GM21447 (cell line): ENCODE measurements around the gene SH3YL1.

ENCODE experiments used
- ATAC-seq: cut with Tn5 transposase; IDR thresholded peaks from one replicate; pipeline ENCODE4 v1.9.1; 2021; ENCODE audit not compliant: unreplicated experiment

SH3YL1 gene, protein sequence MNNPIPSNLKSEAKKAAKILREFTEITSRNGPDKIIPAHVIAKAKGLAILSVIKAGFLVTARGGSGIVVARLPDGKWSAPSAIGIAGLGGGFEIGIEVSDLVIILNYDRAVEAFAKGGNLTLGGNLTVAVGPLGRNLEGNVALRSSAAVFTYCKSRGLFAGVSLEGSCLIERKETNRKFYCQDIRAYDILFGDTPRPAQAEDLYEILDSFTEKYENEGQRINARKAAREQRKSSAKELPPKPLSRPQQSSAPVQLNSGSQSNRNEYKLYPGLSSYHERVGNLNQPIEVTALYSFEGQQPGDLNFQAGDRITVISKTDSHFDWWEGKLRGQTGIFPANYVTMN

DNA sequence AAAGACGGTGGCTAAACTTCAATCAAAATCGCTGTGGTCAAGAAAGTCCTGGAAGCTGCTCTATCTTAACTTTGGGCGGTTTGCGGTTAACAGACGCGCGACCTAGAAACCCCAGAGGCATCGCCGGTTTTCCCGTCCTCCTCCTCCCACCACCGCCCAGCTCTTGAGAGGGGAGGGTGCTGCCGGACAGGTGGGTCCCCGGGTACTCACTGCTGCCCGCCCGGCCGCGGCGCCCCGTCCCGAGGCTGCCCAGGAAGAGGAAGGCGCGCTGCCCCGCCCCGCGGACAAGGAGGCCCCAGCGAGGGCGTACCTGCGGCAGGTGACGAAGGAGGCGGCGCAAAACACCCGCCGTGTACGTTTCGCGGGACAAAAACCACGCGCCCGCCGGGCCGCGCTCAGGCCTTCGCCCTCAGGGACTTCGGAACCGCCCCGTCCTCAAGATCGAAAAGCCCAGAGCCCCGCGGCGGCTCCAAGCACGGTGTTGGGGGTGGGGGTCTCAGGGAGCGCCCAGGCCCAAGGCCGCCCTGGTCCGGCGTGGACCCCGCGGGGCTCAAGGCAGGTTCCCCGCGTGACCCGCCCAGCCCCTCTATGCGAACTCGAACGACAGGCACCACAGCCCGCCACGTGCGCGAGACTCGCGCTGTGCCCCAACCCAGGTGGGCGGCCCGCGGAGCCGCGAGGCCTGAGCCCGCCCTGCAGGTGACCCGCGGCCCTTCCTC, at the start of gene SH3YL1:
Gene SH3YL1 (minus strand): TSS at position 259 of the 719 bp plus-strand sequence. CDS start 48 bp downstream, at position 211.
- ATAC-seq, result peak; percentile 20

DNA sequence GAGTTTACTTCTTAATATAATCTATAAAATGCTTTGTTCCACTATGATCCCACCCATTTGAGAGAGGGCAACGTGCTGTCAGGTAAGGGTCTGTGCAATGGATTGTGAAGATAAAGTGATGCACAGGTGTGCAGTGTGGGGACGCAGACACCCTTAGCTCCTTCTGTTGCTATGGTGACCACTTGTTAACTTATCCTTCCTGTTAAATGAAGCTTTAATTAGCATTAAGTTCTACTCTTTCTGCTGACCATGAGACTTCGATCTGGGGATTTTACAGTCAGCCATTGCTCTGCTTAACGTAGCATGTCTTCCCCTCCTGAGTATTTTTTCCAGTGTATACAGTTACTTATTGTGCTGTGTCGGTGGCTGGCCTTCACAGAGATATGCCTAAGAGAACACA, 47.2 kb upstream of the SH3YL1 start:
- no peak for ATAC-seq

DNA sequence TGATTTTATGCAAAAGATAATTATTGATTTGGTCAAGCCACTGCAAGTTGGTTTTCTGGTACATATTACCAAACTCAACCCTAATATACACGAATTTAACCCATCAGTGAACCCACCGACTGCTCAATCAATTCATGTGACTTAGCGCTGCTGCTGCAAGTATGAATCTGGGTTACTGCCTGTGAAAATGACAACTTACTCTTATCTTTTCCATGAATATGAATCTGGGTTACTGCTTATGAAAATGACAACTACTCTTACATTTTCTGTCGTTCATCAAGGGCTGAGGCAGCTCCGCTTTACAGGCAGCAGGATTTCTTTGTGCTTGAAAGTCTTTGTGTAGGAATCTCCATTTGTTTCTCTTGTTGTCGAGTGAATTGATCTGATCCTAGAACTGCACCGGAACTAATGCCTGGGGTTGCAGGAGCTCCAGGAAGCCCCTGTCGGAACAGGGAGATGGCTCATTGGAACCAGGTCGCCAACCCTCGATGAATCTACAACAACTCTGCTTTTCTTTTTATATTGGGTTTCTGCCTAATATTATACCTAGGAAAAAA, 46.2 kb upstream of the SH3YL1 start:
- no peak for ATAC-seq

DNA sequence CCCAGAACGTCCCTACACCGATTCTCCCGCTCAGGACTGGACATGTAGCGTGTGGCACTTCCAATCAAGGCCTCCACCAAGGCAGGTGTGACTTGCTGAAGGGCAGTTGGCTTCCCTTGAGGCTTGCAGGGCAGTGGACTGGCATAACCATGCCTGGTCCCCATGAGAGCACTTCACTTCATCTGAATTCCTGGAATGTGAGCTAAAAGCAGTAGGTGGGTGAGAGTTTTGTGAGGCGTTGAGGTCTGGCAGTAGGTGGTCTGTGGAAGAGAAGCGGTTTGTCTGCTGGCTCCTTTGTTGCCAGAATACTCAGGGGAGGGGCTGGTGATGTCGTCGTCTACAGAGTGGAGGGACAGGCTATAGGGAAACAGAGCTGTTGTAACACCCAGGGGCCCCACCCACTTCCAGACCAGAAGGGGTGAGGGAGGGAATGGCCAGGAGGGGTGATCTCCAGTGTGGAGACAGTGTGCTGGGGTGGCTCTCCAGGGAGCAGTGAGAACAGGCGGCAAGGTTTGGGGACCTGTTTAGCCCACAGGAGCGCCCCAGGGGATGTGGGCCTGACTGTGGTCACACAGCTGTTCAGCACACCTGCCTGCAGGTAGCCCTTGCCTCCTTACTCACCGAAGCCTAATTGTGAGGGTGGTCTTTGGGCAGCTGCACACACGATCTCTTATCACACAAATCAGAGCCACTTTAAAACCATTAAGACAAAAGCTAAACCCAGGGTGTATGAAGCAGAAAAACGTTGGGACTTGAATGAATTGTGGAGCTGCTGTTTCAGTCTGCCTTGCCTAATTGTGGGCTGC, 45.5 kb upstream of the SH3YL1 start:
- ATAC-seq, result no peak

DNA sequence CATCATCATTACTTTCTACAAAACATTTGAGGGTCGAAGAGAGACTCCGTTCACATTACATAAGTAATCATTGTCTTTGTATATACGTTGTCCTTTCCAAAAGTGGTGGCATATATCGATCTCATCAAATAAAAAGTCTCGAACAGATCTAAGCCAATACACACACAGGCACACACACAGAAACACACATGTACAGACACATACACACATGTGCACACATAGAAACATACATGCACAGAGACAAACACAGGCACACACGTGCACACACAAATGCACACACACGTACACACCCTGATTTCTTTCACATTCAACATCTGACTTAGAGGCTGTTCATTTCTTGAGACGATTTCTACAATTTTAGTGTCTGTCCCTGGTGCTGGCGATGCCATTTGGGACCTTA, 41.5 kb upstream of the SH3YL1 start:
- no peak for ATAC-seq

DNA sequence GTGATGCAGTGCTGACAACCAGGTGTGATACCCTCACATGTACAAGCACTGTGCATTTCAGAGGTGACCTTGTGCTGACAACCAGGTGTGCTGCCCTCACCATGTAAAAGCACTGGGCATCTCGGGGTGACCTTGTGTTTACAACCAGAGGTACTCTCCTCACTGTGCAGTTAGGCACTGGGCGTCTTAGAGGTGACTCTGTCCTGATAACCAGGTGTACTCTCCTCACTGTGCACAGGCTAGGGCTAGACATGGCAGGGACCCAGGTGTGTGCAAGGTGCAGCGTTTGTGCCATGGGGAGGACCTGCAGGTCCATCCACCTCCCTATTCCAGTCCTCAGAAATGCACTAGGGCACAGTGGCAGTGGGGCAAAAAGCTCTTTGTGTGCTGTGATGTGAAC, 32.5 kb upstream of the SH3YL1 start:
- ATAC-seq, result no peak

DNA sequence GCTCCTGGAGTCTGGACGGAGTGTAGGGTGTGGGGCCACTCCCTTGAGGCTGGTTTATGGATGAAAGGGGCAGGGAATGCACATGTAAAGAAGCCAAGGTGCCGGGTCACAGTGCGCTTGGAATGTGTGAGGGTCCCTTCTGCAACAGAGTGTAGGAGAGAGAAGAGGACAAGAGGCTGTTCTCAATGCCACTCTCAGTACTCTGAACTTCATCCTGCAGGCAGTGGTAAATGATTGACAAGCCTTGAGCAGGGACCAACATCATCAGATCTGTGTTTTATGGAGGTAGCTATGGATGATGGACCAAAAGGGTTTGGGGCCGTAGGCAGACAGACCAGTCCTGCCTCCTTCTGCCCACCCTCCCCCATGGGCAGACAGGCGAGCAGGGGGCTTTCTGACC, 31.3 kb upstream of the SH3YL1 start:
- ATAC-seq, result no peak

DNA sequence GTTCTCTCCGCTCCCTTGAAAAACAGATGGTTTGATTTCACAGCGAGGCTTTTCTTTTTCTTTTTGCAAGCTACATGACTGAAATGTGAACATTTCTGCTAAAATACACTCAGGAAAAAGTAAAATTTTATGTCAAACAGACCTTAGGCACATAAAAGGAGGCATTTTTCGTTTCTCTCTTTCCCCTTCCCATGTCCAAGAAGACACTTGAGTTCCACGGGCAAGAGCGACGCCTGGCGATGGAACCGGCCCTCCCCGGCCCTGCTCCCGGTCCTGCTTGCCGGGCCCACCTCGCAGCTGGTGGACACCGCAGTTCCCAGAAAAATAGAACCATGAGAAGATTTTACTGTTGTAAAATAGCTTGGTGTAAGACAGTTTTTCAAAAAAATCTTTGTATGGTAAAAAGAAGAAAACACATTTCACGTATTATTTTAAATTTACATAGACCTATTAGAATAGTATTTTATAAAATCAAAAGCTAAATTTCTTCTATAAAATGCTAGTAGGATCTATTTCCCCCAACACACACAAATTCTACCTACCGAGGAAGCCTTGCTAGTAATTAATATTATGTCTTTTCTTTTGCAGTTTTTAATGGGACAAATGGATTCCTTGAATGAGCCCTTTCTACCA, 26.4 kb upstream of the SH3YL1 start:
- ATAC-seq, result no peak

DNA sequence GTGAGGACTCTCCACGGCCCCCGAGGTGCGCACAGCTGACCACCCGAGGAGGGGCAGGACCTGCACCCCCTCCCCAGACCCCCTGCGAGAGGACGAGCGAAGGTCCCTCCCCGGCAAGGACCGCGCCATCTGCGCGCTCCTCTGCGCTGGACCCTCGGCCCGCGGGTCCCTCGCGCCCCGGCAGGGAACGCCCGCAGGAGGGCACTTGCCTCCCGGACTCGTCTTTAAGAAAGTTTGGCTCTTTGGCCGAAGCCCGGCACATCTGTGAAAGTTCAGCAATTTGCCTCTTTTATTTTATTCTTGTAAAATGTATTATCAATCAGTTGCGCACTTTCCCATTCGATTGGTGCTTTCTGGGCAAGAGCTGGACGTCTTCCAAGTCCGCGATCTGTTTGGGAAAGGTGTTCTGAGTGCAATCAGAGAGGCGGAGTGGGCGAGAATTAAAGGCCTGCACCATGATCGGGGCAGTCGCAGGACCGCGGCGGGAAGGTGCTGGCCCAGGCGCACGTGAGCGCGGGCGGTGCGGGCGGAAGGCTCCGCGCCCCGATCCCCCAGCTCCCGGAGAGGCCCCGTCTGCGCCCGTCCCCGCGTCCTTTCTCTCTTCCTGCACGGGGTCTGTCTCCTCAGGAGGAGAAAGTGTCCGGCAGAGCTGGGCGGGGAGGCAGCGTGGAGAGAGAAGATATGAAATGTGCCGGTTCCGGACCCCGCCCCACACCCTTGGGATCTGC, 25.7 kb upstream of the SH3YL1 start:
- ATAC-seq, result no peak

DNA sequence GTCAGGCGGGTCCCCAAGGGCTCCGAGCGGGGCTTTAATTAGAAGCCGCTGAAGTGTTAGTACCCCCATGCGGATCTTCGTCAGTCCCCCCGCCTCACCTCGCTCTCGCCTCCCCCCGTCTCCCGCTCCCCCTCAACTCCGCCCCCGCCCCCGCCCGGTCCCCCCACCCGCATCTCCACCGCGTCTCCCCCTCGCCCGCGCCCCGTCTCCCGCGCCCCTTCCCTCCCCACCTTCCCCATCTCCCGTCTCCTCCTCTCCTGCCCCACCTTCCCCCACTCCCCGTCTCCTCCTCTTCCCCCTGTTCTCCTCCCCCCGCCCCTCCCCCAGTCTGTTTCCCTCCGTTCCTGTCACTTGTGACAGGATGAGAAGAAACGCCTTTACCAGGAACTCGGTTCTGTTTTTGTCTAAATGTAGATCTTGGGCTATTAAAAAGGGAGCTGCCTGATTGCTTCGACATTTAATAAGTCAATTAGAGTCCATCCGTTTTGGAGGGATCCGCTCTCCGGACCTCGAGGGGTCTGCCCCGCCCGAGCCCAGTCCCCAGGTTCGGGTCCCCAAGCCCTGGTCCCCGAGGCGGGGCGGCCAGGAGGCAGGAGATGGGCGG, 25.0 kb upstream of the SH3YL1 start:
- ATAC-seq, result no peak

DNA sequence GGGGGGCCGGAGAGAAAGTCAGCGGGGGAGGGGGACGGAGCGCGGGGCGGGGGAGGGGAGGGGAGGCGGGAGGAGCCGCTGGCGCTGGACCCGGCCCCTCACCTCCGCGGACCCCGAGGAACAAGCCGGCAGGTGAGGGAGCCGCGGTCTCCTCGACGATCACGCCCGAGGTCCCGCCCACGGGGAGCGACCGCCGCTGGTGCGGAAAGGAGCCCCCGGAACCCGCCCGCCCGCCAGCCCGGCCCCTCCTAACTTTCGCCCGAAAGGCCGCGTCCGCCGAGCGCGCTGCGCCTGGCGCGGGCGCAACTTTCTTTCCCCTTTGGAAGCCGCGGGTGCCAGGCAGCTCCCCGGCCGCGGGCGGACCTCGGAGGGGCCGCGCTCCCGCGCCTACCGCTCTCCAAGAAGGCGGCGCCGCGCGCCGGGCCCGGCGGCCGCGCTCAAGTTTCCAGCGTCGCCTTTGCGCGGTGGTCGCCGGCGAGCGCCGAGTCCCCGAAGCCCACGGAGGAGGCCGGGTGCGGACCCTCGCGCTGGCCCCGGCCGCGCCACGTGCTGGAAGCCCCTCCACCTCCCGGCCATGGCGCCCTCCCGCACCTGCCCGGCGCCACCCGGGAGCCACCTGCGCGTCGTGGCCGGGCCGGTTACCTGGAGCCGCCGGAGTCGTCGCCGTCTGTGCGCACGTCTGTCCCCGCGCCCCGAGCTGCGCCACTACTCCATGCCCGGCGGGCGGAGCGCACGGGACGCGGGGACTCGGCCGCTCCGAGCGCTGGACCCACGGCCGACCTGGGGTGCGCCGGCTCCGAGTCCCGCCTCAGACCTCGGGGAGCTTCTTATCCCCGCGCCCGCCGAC, 24.3 kb upstream of the SH3YL1 start, which contains the start of gene ALKAL2:
Gene ALKAL2 (minus strand): TSS at position 181 of the 847 bp plus-strand sequence. CDS start 256 bp downstream, outside the sequence.
- no peak for ATAC-seq

DNA sequence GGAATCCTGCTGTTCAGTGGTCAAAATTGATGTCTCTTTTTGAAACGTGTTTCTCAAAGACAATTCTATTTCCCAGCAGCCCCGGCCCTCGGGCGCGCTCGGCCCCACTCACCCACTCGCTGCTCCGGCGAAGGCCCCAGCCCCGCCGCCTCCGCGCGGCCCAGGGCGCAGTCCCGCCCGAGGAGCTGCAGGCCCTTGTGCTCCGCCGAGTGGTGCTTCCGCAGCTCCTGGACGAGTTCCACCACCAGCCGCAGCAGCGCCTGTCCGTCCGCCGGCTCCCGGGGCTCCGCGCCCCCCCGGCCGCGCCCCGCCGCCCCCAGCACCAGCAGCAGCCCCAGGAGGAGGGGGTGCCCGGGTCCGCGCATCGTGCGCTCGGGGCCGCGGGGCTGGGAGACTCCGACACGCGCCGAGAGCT, 23.6 kb upstream of the SH3YL1 start:
- ATAC-seq, result no peak

DNA sequence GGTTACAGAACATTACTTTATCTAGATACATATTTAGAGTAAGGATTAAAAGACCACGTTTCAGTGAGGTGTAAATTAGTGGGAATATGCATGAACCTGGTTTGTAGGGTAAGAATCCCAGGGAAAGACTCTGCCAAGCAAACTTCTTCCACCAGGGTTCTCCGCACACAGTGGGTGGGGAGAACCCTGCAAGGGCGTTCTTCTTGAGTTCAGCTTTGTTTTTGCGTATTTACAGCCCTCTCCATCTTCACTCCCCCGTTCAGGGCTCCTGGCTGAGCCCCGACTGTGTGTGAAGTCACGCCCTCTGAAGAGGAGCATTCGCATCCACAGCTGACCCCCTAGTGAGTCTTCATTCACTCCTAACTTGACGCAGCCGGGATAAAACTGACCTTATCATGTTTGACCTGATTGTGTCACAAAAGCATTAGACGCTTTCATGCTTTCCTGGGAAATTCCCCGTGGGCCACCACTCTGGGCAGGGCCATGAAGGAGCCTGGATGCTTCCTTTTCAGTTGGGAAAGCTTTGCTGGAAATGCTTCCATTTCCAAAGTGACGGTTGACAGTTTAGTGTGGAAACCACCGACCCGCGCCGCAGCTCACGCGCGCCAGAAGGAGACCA, 23.1 kb upstream of the SH3YL1 start:
- ATAC-seq, result no peak

DNA sequence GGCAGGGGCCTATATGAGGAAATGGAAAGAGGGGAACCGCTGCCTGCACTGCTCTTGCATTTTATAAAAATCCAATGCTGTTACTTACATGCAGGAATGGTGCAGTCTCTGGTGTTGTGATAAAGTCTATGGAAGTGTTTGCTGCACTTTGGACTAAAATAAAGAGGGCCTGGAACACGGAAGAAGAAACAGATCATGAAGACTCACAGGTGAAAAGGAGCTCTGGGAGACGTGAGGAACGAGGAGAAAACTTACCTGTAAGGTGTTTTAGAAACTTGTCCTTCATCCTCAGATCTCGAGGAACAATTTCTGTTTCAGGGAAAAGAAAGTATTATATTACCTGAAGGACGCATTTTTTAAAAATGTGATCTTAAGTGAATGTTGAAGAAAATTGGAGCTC, 22.2 kb upstream of the SH3YL1 start:
- ATAC-seq, result no peak

DNA sequence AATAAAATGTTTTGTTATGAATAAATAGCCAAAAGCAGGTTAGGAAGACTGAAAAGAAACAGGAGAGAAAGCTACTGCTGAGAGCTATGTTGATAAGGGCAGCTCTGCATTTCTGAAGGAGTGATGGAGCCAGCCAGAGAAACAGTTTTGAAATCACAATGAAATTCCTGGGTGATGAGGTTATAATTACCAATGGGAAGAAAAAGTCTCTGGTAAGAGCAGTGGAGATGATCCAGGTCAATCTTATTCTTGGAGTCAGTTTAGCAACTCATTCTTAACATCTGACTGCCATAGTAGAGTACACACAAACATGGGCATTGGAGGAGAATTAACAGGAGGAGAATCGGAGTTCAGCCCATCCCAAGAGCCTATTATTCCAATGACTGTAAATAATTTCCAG, 21.7 kb upstream of the SH3YL1 start:
- ATAC-seq, result no peak

DNA sequence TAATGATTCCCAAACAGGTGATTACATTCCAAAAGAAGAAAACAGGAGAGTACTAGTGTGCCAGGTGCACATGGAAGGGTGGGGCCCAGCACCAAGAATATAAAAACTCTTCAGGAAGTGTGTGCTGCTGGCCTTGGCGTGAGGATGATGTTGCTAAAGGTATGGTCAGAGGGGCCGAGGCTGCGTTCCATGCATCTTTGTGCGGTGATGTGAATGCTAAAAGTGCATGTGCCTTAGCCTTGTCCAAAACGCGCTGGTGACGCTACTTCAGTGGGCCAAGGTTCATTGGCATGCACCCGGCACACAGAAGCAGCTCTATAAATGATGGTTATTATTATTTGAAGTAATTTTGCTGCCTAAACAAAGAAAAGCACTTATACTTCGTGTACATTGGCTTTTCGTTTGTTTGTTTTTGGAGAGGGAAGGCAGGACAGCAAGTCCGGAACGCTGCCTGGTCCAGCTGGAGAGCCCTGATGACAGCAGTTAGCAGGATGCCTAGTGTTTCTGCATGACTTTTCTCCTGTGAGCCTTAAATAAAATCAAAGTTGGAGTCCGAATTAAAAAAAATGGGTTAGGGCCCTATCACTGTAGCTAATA, 21.2 kb upstream of the SH3YL1 start:
- ATAC-seq, result no peak

DNA sequence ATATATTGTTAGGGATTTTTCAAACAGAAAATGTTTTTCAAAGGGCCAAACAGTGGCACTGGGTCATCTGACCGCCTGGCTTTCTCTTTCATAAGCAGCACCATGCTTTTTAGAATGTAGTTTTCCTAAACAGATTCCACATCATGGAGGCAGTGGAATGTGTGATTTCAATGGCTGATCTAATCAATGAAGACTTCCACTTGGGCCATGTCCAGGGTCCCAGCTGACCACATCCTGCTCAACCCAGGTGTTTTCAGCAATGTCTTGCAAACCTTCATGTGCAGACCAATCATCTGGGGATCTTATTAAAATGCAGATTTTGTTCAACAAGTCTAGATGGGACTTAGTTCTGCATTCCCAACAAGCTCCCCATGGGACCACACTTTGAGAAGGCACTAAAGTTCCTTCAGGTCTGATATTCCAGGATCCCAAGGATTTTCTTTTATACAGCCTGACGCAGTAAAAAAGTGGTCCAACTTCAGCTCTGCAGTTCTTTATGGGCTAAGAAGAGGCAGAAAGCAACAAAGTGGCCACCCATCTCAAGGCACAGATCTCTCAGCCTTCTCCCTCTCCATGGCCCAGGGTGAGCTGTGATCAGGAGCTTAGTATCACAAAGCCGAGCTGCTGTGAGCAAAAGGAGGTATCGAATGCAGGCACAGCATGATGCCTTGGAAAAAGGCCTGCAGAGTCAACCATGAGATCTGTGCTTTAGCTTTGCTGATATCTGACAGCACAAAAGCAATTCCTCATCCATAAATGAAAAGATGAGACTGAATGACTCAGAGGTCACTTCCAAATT, 20.4 kb upstream of the SH3YL1 start:
- no peak for ATAC-seq
